Mesenchymal stem cell (in vitro differentiated cells and primary cell): ENCODE results near the gene CCSER1.
A peak's percentile ranks its signal among the peaks of the same experiment; 100 is the strongest.
"Not testable (repeated sequence)": the region's sequence is repeated elsewhere in the genome, so short reads cannot be mapped to it uniquely, and the experiment has no call there.

Experiments
- DNase-seq: peaks from one replicate; pipeline ENCODE4 v3.0.0-alpha.2; 2013
- H2AFZ ChIP-seq: one replicate; pipeline ENCODE4 v1.6.1; 2013; ENCODE audit warnings: low read depth, mild to moderate bottlenecking, control low read depth, inconsistent platforms, low read length, moderate library complexity
- H2AK5ac ChIP-seq: 2 replicates; pipeline ENCODE4 v1.6.1; 2013; ENCODE audit warnings: low read length, moderate library complexity, mild to moderate bottlenecking, inconsistent platforms; ENCODE audit not compliant: severe bottlenecking
- H2BK120ac ChIP-seq: one replicate; pipeline ENCODE4 v1.6.1; 2013; ENCODE audit warnings: low read depth, mild to moderate bottlenecking, inconsistent platforms, low read length, moderate library complexity
- H2BK12ac ChIP-seq, 2 experiments: one replicate each; pipeline ENCODE4 v1.6.1; 2013; ENCODE audit warnings: inconsistent platforms in 2 of 2, low read length in 2 of 2, mild to moderate bottlenecking in 2 of 2, moderate library complexity in 2 of 2, control low read depth in 1 of 2
- H2BK15ac ChIP-seq: one replicate; pipeline ENCODE4 v1.6.1; 2013; ENCODE audit warnings: mild to moderate bottlenecking, low read depth, inconsistent platforms; ENCODE audit not compliant: poor library complexity, severe bottlenecking
- H2BK5ac ChIP-seq: 2 replicates; pipeline ENCODE4 v1.6.1; 2013; ENCODE audit warnings: low read depth, mild to moderate bottlenecking, low read length, control low read depth, inconsistent platforms; ENCODE audit not compliant: poor library complexity, severe bottlenecking
- H3K14ac ChIP-seq, 2 experiments: one replicate each; pipeline ENCODE4 v1.6.1; 2013; ENCODE audit warnings: inconsistent platforms in 2 of 2, low read length in 2 of 2, control low read depth in 1 of 2, mild to moderate bottlenecking in 1 of 2, moderate library complexity in 1 of 2
- H3K18ac ChIP-seq, 2 experiments: one replicate each; pipeline ENCODE4 v1.6.1; 2013; ENCODE audit warnings: inconsistent platforms in 2 of 2, low read length in 2 of 2, control low read depth in 1 of 2, low read depth in 1 of 2, mild to moderate bottlenecking in 1 of 2
- H3K23ac ChIP-seq, 2 experiments: one replicate each; pipeline ENCODE4 v1.6.1; 2013; ENCODE audit warnings: inconsistent platforms in 2 of 2, low read length in 2 of 2, mild to moderate bottlenecking in 2 of 2, moderate library complexity in 2 of 2, control low read depth in 1 of 2
- H3K27ac ChIP-seq: 2 replicates; pipeline ENCODE4 v1.5.1; 2013; ENCODE audit warnings: mild to moderate bottlenecking, moderate library complexity, low read length, control low read depth, inconsistent platforms; ENCODE audit not compliant: poor library complexity, severe bottlenecking
- H3K27me3 ChIP-seq, 2 experiments: 2 replicates each; pipeline versions ENCODE4 v1.6.1 to v1.7.0; 2013; ENCODE audit warnings: low read length in 2 of 2, mild to moderate bottlenecking in 2 of 2, moderate library complexity in 2 of 2, control low read depth in 1 of 2, inconsistent platforms in 1 of 2; ENCODE audit not compliant: control insufficient read depth in 1 of 2, insufficient read depth in 1 of 2
- H3K36me3 ChIP-seq, 2 experiments: 2 replicates each; pipeline versions ENCODE4 v1.6.1 to v1.7.0; 2013; ENCODE audit warnings: low read length in 2 of 2, control low read depth in 1 of 2, inconsistent platforms in 1 of 2, low read depth in 1 of 2, mild to moderate bottlenecking in 1 of 2; ENCODE audit not compliant: insufficient read depth in 2 of 2, control insufficient read depth in 1 of 2
- H3K4ac ChIP-seq, 2 experiments: one replicate each; pipeline ENCODE4 v1.6.1; 2013; ENCODE audit warnings: inconsistent platforms in 2 of 2, low read length in 2 of 2, mild to moderate bottlenecking in 2 of 2, moderate library complexity in 2 of 2, control low read depth in 1 of 2, low read depth in 1 of 2
- H3K4me1 ChIP-seq: 2 replicates; pipeline ENCODE4 v1.6.1; 2013; ENCODE audit warnings: low read depth, low read length, control low read depth; ENCODE audit not compliant: control insufficient read depth, insufficient read depth
- H3K4me2 ChIP-seq: 2 replicates; pipeline ENCODE4 v1.6.1; 2013; ENCODE audit warnings: low read length, mild to moderate bottlenecking, inconsistent platforms; ENCODE audit not compliant: poor library complexity, severe bottlenecking
- H3K4me3 ChIP-seq, 2 experiments: 2 replicates each; pipeline versions ENCODE4 v1.5.1 to v1.7.0; 2013; ENCODE audit warnings: low read length in 2 of 2, mild to moderate bottlenecking in 2 of 2, control low read depth in 1 of 2, low read depth in 1 of 2; ENCODE audit not compliant: insufficient read depth in 1 of 2
- H3K79me1 ChIP-seq: replicated peaks from 2 replicates; pipeline ENCODE4 v1.6.1; 2013; ENCODE audit warnings: mild to moderate bottlenecking, control low read depth, low read length, inconsistent platforms; ENCODE audit not compliant: poor library complexity, severe bottlenecking
- H3K9ac ChIP-seq: 2 replicates; pipeline ENCODE4 v1.7.0; 2013; ENCODE audit warnings: mild to moderate bottlenecking, low read length, moderate library complexity
- H3K9me3 ChIP-seq: 2 replicates; pipeline ENCODE4 v1.7.0; 2013; ENCODE audit warnings: mild to moderate bottlenecking, low read length; ENCODE audit not compliant: control insufficient read depth
- H4K8ac ChIP-seq: one replicate; pipeline ENCODE4 v1.6.1; 2013; ENCODE audit warnings: inconsistent platforms, mild to moderate bottlenecking, low read length, moderate library complexity
- H4K91ac ChIP-seq: one replicate; pipeline ENCODE4 v1.6.1; 2013; ENCODE audit warnings: mild to moderate bottlenecking, low read length, inconsistent platforms
- WGBS: methylation state at CpG from one replicate; pipeline ENCODE4 v1.1.7; 2013; ENCODE audit warnings: mixed read lengths; 5-methylcytosine and 5-hydroxymethylcytosine counted together

The CCSER1 gene

GRCh38 chr4:91089178-91089577, 962.0 kb downstream of the CCSER1 start:
- H4K91ac ChIP-seq, result no peak overlapping the region
- no peak overlapping the region for H3K18ac ChIP-seq
- no peaks in the 10 kb centered on the region for H3K4me1 ChIP-seq
- H3K79me1 ChIP-seq, result no peaks in the 10 kb centered on the region
- H2BK5ac ChIP-seq, result no peak overlapping the region
- H2BK120ac ChIP-seq, result no peak overlapping the region
- no peak overlapping the region for H2AK5ac ChIP-seq
- H3K14ac ChIP-seq, result no peak overlapping the region
- no peak overlapping the region for H3K27ac ChIP-seq
- no peak overlapping the region for H2BK12ac ChIP-seq
- H3K4me3 ChIP-seq, result no peak overlapping the region
- no peak overlapping the region for H2BK15ac ChIP-seq
- H3K4ac ChIP-seq, result no peak overlapping the region
- no peaks in the 10 kb centered on the region for H3K36me3 ChIP-seq
- no peaks in the 10 kb centered on the region for H3K27me3 ChIP-seq
- no peak overlapping the region for H2AFZ ChIP-seq
- no peaks in the 10 kb centered on the region for H3K9me3 ChIP-seq
- no peak overlapping the region for H3K23ac ChIP-seq
- H3K9ac ChIP-seq, result no peak overlapping the region
- 42% methylated on average over 2 of the region's 3 CpGs for whole genome bisulfite sequencing
- no peak overlapping the region for H3K4me2 ChIP-seq
- peak overlapping the region; percentile 37 for H4K8ac ChIP-seq
- no peak for DNase-seq

GRCh38 chr4:91092398-91092980, 965.3 kb downstream of the CCSER1 start:
- DNase-seq, result no peak
- WGBS, result 89% methylated on average over 2 of the region's 2 CpGs

GRCh38 chr4:91094220-91094619, 967.0 kb downstream of the CCSER1 start:
- not testable (repeated sequence) for H3K14ac ChIP-seq, H2BK120ac ChIP-seq, H2AFZ ChIP-seq, H3K23ac ChIP-seq, H3K4me1 ChIP-seq, H3K4me3 ChIP-seq, H3K4me2 ChIP-seq, H3K27me3 ChIP-seq, H2BK15ac ChIP-seq, DNase-seq, H2BK12ac ChIP-seq, H3K4ac ChIP-seq, H3K9me3 ChIP-seq, H3K36me3 ChIP-seq, H3K9ac ChIP-seq, H2AK5ac ChIP-seq, H2BK5ac ChIP-seq, H3K79me1 ChIP-seq, H3K18ac ChIP-seq, H4K8ac ChIP-seq, H3K27ac ChIP-seq, H4K91ac ChIP-seq
- WGBS, result 92% methylated on average over 5 of the region's 5 CpGs

More at GRCh38 chr4:91092398-91092980, 965.3 kb downstream of the CCSER1 start:
- Histone ChIP-seq H3K4me2 (no peak overlapping the region), H4K91ac (no peak overlapping the region), H3K4ac (no peak overlapping the region), H3K36me3 (no peaks in the 10 kb centered on the region), H3K4me1 (no peaks in the 10 kb centered on the region), H3K9ac (no peak overlapping the region), H2BK12ac (no peak overlapping the region), H4K8ac (no peak overlapping the region), H3K9me3 (no peaks in the 10 kb centered on the region), H2BK5ac (no peak overlapping the region), H3K23ac (no peak overlapping the region), H3K4me3 (no peak overlapping the region), H2BK120ac (no peak overlapping the region), H2AK5ac (no peak overlapping the region), H3K27ac (no peak overlapping the region), H3K18ac (no peak overlapping the region), H3K27me3 (no peaks in the 10 kb centered on the region), H2BK15ac (no peak overlapping the region), H2AFZ (no peak overlapping the region), H3K79me1 (no peaks in the 10 kb centered on the region), H3K14ac (no peak overlapping the region)

GRCh38 chr4:91099666-91100065, 972.5 kb downstream of the CCSER1 start:
- Histone ChIP-seq H2BK12ac (no peak overlapping the region), H3K9ac (no peak overlapping the region), H3K18ac (no peak overlapping the region)

More at GRCh38 chr4:91099666-91100065, 972.5 kb downstream of the CCSER1 start:
- no peak overlapping the region for H2BK120ac ChIP-seq
- no peak overlapping the region for H3K4ac ChIP-seq
- no peak overlapping the region for H3K4me2 ChIP-seq
- no peak overlapping the region for H2AFZ ChIP-seq
- H2AK5ac ChIP-seq, result no peak overlapping the region
- H2BK5ac ChIP-seq, result no peak overlapping the region
- no peaks in the 10 kb centered on the region for H3K27me3 ChIP-seq
- no peak overlapping the region for H4K91ac ChIP-seq
- no peak overlapping the region for H2BK15ac ChIP-seq
- H3K4me1 ChIP-seq, result no peaks in the 10 kb centered on the region
- DNase-seq, result no peak
- no peak overlapping the region for H3K14ac ChIP-seq
- no peaks in the 10 kb centered on the region for H3K36me3 ChIP-seq
- H3K4me3 ChIP-seq, result no peak overlapping the region
- H3K27ac ChIP-seq, result no peak overlapping the region
- H4K8ac ChIP-seq, result no peak overlapping the region
- no peaks in the 10 kb centered on the region for H3K79me1 ChIP-seq
- peaks cover 12% of the 10 kb centered on the region for H3K9me3 ChIP-seq
- H3K23ac ChIP-seq, result no peak overlapping the region
